A549 treated with DMSO at 1 μM for 4 hours (cell line): Measurements from ENCODE around the gene ZNF790. TPM values are rescaled to one million over a fixed set of nuclear protein-coding genes. Genes with fewer than 3 reads are reported as not detected.

ENCODE experiments used
- total RNA-seq: library from RNA; stranded (reverse); fragments of 200-300 nt; extraction: Qiagen RNA extraction; gene quantifications from 5 replicates; pipeline ENCODE4 v1.2.3, GENCODE V29; 2022; ENCODE audit warnings: low read depth

ZNF790 gene
- total RNA-seq, result 0.22 to 0.30 TPM (median 0.28 TPM) in 5 replicates

DNA sequence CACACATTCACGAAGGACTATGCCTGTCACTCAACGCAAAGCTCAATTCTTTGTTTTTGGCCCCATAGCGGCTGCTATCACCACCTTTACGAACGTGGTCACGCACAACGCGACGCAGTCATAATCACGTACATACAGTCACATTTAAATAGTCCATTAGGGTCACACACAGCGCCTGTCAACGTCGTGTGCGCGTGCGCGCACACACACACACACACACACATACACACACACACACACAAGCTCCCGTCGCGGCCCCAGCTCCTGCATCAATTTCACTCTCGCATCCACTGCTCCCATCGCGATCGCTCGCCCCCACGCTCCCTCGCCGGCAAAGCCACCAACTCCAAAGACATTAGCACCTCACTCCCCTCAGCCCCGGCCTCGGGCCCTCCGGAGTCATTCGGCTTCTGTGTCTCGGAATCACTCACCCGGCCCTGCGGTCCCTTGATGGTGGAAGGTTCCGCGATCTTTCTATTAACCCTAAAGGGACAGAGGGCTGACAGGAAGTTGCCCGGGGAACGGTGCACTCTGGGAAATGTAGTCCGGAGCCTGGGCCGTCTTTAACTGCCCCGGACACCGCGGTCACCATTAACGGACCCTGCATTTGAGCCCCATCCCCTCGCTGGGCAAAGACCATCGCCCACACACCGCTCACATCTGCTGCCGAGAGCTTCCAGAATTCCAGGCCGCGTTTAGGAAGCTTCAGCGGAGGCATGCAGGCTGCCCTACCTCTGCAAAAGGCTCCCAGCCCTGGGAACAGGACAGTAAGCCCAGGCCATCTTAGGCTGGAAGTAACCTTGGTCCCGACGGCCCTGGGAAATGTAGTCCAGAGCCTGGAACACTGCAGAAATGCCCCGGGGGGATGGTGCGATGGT, at the start of gene ZNF790:
Gene ZNF790, minus strand, starts transcription at position 482 of the 878 bp plus-strand sequence. CDS start 12,768 bp downstream, outside the sequence.

DNA sequence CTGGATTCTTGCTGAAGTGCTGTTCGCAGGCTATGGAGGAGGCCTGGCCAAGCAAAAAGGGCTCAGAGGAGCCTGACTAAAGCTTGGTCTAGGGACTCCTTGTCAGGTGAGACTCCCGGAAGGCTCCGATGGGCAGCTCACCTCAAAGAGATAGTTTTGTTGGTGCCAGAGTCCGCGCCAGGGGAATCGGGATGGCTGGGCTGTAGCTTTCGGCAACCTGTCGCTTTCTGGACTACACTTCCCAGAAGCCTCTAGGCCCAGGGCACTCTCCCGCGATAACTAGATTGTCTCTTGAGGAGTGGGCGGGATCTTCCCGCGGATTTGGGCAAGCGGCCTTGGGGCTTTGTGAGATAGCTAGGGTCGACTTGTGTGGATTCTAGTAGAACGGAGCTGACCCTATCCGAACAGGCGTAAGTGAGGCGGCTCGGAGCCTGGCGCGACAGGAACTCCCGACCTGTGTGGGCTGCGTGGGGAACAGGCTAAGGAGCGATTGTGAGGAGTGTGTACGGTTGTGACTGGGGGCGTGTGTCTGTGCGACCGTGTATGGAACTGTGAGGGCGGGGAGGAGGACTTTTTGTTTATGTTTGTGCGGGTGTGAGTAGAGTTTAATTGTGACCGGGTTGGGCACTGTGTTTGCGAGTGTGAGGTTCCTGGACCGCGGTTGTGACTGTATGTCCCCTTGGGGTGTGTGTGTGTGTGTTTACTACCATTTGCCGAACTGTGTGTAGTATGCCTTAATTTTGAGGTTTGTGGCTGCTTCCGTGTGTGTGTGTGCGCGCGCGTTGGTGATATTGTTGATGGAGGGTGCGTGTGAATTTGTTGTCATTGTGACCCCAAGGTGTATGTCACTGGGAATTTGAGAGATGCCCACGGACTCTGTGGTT, 12.6 kb upstream of the ZNF790 start, which contains the start of gene ZNF345:
Gene ZNF345, plus strand, starts transcription at position 318 of the 884 bp plus-strand sequence. CDS start 25,955 bp downstream, outside the sequence.

DNA sequence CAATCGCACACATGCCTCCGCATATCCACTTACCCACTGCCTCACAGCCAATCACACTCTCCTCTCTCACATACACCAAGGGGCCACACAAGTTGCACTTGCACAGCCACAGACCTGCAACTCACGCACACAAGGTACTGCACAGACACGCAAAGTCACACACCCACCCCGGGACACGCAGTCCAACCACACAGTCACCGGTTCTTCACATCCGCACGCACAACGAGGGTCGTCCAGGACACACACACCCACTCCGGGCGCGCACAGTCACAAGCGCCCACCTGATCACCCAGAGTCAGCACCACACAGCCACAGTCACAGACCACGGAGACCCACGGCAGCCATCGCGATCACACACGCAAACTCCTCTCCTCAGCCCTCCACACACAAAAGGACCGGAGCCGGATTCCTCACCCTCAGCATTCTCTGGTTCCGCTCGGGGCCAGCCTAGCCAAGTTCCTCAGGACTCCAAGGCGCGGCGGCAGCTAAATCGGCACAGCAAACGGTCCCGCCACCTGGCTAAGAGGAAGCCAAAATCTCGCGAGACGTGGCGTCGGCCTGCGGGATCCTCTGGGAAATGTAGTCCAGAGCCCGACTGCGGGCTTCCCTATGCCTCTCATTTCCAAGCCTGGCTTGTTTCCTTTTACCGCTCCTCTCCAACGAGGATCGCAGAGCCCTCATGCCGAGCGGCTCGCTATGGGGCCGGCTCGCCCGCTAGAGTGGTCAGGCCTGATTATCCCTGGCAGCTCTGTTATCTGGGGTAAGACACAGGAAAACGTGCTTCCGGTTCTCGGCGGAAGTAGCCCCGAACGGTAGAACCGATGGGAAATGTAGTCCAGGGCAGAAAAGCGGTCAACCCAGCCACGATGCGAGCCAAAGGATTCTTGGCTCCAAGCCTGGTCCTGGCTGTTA, 65.6 kb downstream of the ZNF790 start, which contains the start of gene ZNF850:
Gene ZNF850, minus strand, starts transcription at position 497 of the 912 bp plus-strand sequence. CDS start 10,201 bp downstream, outside the sequence.

Other genes with a start within 250 kb of the ZNF790 start
- 0.02 to 0.24 TPM (median 0.08 TPM) in 3 of 5 replicates, not detected in the others for gene ZNF382, start 233.1 kb downstream of the ZNF790 start, total RNA-seq
- gene ZNF461, start 171.6 kb downstream of the ZNF790 start, total RNA-seq, result 5.2 to 9.0 TPM (median 7.8 TPM) in 5 replicates
- 7.7 to 11.0 TPM (median 10.5 TPM) in 5 replicates for gene ZNF567, start 150.8 kb downstream of the ZNF790 start, total RNA-seq
- 0.36 to 0.99 TPM (median 0.79 TPM) in 5 replicates for gene ZNF850, start 65.6 kb downstream of the ZNF790 start, total RNA-seq
- 0.07 to 0.49 TPM (median 0.08 TPM) in 5 replicates for gene ZNF345, start 12.5 kb upstream of the ZNF790 start, total RNA-seq
- gene ZNF829, start 77.9 kb upstream of the ZNF790 start, total RNA-seq, result 0.45 to 0.53 TPM (median 0.50 TPM) in 5 replicates
- gene ZNF568, start 77.9 kb upstream of the ZNF790 start, total RNA-seq, result 0.68 to 1.4 TPM (median 1.0 TPM) in 5 replicates
- 3.9 to 6.2 TPM (median 5.2 TPM) in 5 replicates for gene ZNF420, start 240.0 kb upstream of the ZNF790 start, total RNA-seq